GM10266 (cell line): ENCODE results near the gene PRPF6.

ENCODE experiments used
- DNase-seq: peaks from one replicate; pipeline ENCODE4 v3.0.0; 2012; ENCODE audit errors: extremely low spot score
- CTCF ChIP-seq: IDR thresholded peaks from 2 replicates; pipeline ENCODE4 v1.5.1; 2012; ENCODE audit warnings: mild to moderate bottlenecking, low read depth; ENCODE audit not compliant: control insufficient read depth, insufficient read depth; ENCODE audit errors: missing control alignments

The PRPF6 gene

DNA sequence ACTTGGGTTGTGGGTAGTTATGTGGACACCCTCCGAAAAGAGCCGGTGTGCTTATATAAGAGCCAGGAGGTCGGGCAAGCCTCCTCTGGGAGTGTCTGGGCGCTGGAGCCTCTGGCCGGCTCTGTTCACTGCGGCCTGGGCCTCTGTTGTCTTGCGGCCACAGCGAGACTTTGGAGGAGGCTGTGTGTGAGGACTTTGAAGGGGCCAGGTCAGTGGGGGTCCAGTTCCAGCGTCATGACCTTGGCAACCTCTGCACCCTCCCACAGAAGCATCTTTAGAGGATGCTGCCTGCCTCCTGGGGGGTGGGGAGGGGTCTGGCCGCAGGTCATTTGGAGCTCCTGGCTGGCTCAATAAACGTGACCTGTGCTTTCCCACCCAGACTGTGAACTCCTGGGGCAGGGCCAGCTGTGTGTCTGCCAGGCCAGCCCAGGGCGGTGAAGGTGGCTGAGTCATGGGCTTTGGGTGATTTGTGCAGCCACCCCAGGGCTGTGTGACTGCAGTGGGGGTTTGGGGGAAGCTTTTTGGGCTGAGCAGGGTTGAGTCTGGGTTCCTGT lies 83.3 kb downstream of the PRPF6 start:
- no peak for TF ChIP-seq CTCF
- no peak for DNase-seq

DNA sequence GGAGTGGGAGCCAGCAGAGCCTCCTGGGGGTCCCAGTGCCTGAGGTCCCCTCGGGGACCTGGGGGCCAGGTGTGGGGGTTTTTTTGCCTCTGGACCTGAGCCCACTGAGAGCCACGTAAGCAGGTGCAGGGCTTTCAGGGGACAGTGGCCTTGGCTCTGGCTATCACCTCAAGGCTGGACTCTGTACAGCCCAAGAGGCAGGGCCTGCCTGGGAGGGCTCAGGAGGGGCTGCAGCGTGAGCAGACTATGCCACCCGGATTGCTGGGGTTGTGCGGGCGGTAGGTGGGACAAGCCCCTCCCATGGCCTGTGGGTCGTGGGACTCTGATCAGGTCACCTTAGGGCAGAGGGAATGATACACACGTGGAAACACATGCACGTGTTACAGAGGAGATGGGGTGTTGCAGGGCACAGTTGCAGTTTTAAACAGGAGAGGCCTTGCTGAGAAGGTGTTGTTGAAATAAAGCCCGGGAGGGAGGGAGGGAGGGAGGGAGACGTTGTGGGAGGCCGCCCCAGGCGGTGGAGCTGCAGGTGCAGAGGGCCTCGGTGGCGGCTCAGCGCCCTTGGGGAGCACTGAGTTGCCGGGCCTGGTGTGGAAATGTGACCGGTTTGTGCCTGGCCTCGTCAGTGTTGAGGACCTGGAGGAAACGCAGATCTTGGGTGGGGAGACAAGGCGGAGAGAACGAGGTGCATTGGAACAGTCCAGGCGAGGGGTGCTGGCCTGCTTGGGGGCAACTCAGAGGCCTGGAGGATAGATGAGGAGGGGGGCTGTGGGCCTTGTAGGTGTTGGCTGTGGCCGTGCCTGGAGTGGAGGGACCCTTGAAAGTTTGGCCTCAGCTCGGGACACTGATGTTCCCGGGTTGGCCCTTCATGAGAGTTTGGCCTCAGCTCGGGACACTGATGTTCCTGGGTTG lies 84.4 kb downstream of the PRPF6 start:
- TF ChIP-seq CTCF = no peak
- no peak for DNase-seq

GRCh38 chr20:64065974-64066343 lies 85.0 kb downstream of the PRPF6 start:
- no peak for TF ChIP-seq CTCF
- DNase-seq = peak; percentile 83

DNA sequence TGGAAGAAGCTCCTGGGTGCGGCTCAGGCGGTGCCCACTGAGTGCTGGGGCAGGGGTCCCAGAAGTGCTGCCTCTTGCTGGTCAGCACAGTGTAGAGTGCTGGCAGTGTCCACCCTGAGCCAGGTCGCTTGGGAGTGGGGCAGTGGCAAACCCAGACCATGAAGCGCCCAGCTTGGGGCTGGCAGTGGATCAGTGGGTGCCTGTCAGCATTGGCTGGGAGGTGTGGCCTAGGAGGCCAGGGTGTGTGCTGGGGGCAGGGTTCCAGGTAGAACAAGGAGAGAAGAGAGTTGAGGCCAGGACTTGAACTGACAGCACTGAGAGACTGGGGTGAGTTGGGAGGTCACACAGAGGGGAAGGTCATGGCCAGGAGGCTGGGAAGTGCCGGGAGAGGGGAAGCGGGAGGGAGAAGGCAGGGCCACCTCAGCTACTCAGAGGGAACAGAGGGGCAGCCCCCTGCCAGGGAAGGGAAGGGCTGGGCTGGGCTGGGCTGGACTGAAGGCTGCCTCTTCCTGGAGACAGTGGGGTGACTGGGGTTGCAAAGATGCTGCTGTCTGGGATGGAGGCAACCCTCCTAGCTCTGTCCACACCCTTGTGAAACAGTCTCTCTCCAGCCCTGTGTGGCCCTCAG lies 86.2 kb downstream of the PRPF6 start:
- no peak for TF ChIP-seq CTCF
- no peak for DNase-seq

- DNase-seq = no peak
- TF ChIP-seq CTCF = no peak
Observed at GRCh38 chr20:64067733-64068307, 86.9 kb downstream of the PRPF6 start.

GRCh38 chr20:64068386-64069208 lies 87.7 kb downstream of the PRPF6 start:
- DNase-seq = no peak
- TF ChIP-seq CTCF = no peak
